Left lung (tissue), 10 donors: Measurements from ENCODE around the gene VWA7. TPM values are rescaled to one million over a fixed set of nuclear protein-coding genes. Genes with fewer than 3 reads are reported as not detected.

Source experiments
- ATAC-seq: fragments of 200-7000 bp; cut with Tn5 transposase; one replicate; pipeline ENCODE4 v1.9.1; 2020; ENCODE audit warnings: moderate library complexity
- DNase-seq, 4 donors: peaks; one replicate each; pipeline ENCODE4 v3.0.0-alpha.2; 2013 to 2020
- H3K27ac ChIP-seq, 2 donors: fragments of 200-600 bp; sonication (generic) in 1 of 2; one replicate each; pipeline versions ENCODE4 v1.5.0 to v1.8.0; 2020 to 2021
- H3K27me3 ChIP-seq, 2 donors: fragments of 200-600 bp; sonication (generic) in 1 of 2; one replicate each; pipeline versions ENCODE4 v1.5.0 to v1.8.0; 2020 to 2021
- H3K36me3 ChIP-seq, 2 donors: fragments of 200-600 bp; sonication (generic) in 1 of 2; one replicate each; pipeline versions ENCODE4 v1.5.0 to v1.8.0; 2020 to 2021
- H3K4me1 ChIP-seq, 2 donors: fragments of 200-600 bp; one replicate each; pipeline ENCODE4 v1.8.0; 2021
- H3K4me3 ChIP-seq, 2 donors: fragments of 200-600 bp; sonication (generic) in 1 of 2; one replicate each; pipeline versions ENCODE4 v1.5.0 to v1.8.0; 2020 to 2021; ENCODE audit warnings: mild to moderate bottlenecking in 1 of 2
- H3K9me3 ChIP-seq, 2 donors: fragments of 200-600 bp; sonication (generic) in 1 of 2; one replicate each; pipeline versions ENCODE4 v1.5.0 to v1.8.0; 2020 to 2021
- CTCF ChIP-seq, 2 donors: fragments of 200-600 bp; sonication (generic) in 1 of 2; IDR thresholded peaks; one replicate each; pipeline versions ENCODE4 v1.5.0 to v1.8.0; 2021; ENCODE audit warnings: antibody characterized with exemption in 2 of 2
- intact Hi-C, 2 donors: fragments of 100-400 bp; cut with DNase I; formaldehyde crosslinking; loops; one replicate each; pipeline versions ENCODE4 v1.11.2 to v1.14.2; 2022
- polyA plus RNA-seq, 6 donors: library from polyadenylated mRNA; unstranded; fragments of 120-200 nt; gene quantifications; one replicate each; pipeline ENCODE4 v1.2.1, GENCODE V29; 2013; ENCODE audit not compliant: insufficient read length in 6 of 6
- total RNA-seq, 2 donors: library from RNA; stranded (reverse); fragmentation: NEBNext Ultra II Directional; extraction: Animal tissue kit (Norgen Biotek cat#: 25700); gene quantifications; one replicate each; pipeline ENCODE4 v1.2.1, GENCODE V29; 2021
- donor health status: DM: no; HTN: yes; CAD: no.
- donor health status: DM: no; HTN: no; CAD: no.

Gene VWA7
- total and polyA plus RNA-seq, 8 donors: 1.4 to 5.0 (median 2.9) TPM

GRCh38 chr6:31722173-31722572 lies 55.0 kb downstream of the VWA7 start:
- intact Hi-C loops: no loop called here
- DNase-seq: no peak
- no peak for TF ChIP-seq CTCF (IDR thresholded peaks at IDR 0.05)
- Histone ChIP-seq H3K9me3 (no peaks in the 10 kb centered on the region), H3K27me3 (no peaks in the 10 kb centered on the region), H3K4me3 (no peak overlapping the region), H3K27ac (no peak overlapping the region), H3K4me1 (peaks cover 11 to 18% of the 10 kb centered on the region in 2 donors), H3K36me3 (peaks cover 0 to 24% of the 10 kb centered on the region in 2 donors)
- no peak for ATAC-seq

- Histone ChIP-seq H3K36me3 (peaks cover 0 to 18% of the 10 kb centered on the region in 2 donors), H3K9me3 (no peaks in the 10 kb centered on the region), H3K4me1 (peaks cover 5 to 12% of the 10 kb centered on the region in 2 donors), H3K27ac (no peak within 1 kb of the TSS), H3K4me3 (no peak within 1 kb of the TSS), H3K27me3 (no peaks in the 10 kb centered on the region)
- ATAC-seq (no peak), DNase-seq (no peak)
- intact Hi-C loops: no loop called here
- TF ChIP-seq CTCF (IDR thresholded peaks at IDR 0.05): no peak
These were observed 55.6 kb downstream of the VWA7 start, which contains the start of gene LY6G6C for GRCh38 chr6:31721351-31722020. TSS of gene LY6G6C (minus strand) at chr6:31721746. CDS start at chr6:31721679, 67 bp downstream.

- Histone ChIP-seq H3K4me1 (no peaks in the 10 kb centered on the region), H3K9me3 (no peaks in the 10 kb centered on the region), H3K36me3 (peaks cover 0 to 6% of the 10 kb centered on the region in 2 donors), H3K4me3 (no peak overlapping the region), H3K27ac (no peak overlapping the region), H3K27me3 (no peaks in the 10 kb centered on the region)
- DNase-seq (no peak), ATAC-seq (no peak)
- intact Hi-C loops: no loop called here
- TF ChIP-seq CTCF (IDR thresholded peaks at IDR 0.05): no peak
These were observed 56.8 kb downstream of the VWA7 start for GRCh38 chr6:31720196-31720770.

GRCh38 chr6:31719001-31719400 lies 58.1 kb downstream of the VWA7 start:
- no peak for DNase-seq
- Histone ChIP-seq H3K27me3 (no peaks in the 10 kb centered on the region), H3K9me3 (no peaks in the 10 kb centered on the region), H3K27ac (peak overlapping the region in 1 of 2 donors; percentile 33), H3K4me1 (no peaks in the 10 kb centered on the region), H3K4me3 (no peak overlapping the region), H3K36me3 (no peaks in the 10 kb centered on the region)
- no peak for ATAC-seq
- TF ChIP-seq CTCF (IDR thresholded peaks at IDR 0.05): no peak
- intact Hi-C loops: no loop called here

- Histone ChIP-seq H3K36me3 (no peaks in the 10 kb centered on the region), H3K27ac (no peak overlapping the region), H3K27me3 (no peaks in the 10 kb centered on the region), H3K4me3 (no peak overlapping the region), H3K9me3 (no peaks in the 10 kb centered on the region), H3K4me1 (no peaks in the 10 kb centered on the region)
- ATAC-seq (peak; percentile 88), DNase-seq (peak in 1 of 4 donors; percentile 69)
- intact Hi-C loops: no loop called here
- TF ChIP-seq CTCF (IDR thresholded peaks at IDR 0.05): no peak
These were observed 58.9 kb downstream of the VWA7 start for GRCh38 chr6:31718265-31718664.
